ENCODE results near the gene EMILIN1.

The EMILIN1 gene

GRCh38 chr2:27133195-27133875, 54.9 kb downstream of the EMILIN1 start:
- peak overlapping the region; percentile 94 for H3K4me3 ChIP-seq (ENCODE audit: control insufficient read depth, low read depth, low read length)
- DNase-seq (ENCODE audit: low read depth), result no peak
- TF ChIP-seq, protein P1, sequence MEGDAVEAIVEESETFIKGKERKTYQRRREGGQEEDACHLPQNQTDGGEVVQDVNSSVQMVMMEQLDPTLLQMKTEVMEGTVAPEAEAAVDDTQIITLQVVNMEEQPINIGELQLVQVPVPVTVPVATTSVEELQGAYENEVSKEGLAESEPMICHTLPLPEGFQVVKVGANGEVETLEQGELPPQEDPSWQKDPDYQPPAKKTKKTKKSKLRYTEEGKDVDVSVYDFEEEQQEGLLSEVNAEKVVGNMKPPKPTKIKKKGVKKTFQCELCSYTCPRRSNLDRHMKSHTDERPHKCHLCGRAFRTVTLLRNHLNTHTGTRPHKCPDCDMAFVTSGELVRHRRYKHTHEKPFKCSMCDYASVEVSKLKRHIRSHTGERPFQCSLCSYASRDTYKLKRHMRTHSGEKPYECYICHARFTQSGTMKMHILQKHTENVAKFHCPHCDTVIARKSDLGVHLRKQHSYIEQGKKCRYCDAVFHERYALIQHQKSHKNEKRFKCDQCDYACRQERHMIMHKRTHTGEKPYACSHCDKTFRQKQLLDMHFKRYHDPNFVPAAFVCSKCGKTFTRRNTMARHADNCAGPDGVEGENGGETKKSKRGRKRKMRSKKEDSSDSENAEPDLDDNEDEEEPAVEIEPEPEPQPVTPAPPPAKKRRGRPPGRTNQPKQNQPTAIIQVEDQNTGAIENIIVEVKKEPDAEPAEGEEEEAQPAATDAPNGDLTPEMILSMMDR (IDR thresholded peaks at IDR 0.05; ENCODE audit: control insufficient read depth, insufficient read depth, low read depth, low read length, missing control alignments), result no peak

DNA sequence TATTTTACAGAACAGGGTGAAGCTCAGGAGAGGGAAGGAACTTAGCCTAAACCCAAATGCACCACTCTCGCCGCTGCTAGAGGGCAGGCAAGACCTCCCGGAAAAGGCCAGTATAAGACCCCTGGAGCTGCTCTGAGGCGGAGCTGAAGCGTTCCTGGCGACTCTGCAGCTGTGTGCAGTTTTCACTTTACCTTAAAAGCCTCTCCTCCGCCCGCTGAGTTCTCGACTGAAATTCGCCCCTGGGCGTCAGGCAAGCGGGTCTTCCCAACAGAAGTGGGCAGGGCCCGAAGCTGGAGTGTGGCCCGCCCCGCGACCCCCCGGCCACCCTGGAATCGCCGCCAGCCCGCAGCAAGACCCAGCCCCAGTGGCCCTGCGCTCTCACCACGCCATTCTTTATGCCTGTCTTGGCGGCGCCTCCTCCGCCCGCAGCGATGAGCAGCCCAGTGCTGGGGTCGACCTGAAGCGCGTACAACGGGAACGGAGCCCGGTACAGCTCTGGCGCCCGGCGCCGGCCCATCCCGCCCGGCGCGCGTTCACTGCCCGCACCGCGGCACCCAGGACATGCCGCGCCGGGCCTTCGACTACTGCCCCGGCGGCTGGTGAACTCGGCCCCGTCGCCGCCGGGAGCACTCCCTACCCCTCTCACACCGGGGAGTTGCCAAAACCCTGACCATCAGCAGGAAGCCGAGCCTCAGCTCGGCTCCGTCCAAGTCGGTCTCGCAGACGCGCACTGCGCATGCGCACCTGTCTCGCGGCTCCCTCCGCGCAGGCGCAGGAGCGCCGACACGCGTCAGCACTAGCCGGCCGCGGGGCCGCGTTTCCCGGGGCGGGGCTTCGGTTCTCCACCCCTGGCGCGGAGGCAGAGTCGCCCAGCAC, 55.7 kb downstream of the EMILIN1 start, which contains the start of gene PREB:
TSS of gene PREB (minus strand) at position 732 of the 876 bp plus-strand sequence. CDS start at position 517, 215 bp downstream.
- peak within 1 kb of the TSS; percentile 94 for H3K4me3 ChIP-seq (ENCODE audit: control insufficient read depth, low read depth, low read length)
- TF ChIP-seq, protein P1 (IDR thresholded peaks at IDR 0.05; ENCODE audit: control insufficient read depth, insufficient read depth, low read depth, low read length, missing control alignments), result peak; percentile 54

GRCh38 chr2:27134781-27135477, 56.5 kb downstream of the EMILIN1 start:
- DNase-seq (ENCODE audit: low read depth), result no peak
- H3K4me3 ChIP-seq (ENCODE audit: control insufficient read depth, low read depth, low read length), result peak overlapping the region; percentile 13; the same call in 1 of the 2 replicates
- TF ChIP-seq, protein P1 (IDR thresholded peaks at IDR 0.05; ENCODE audit: control insufficient read depth, insufficient read depth, low read depth, low read length, missing control alignments), result no peak

More for the DNA sequence above, 55.7 kb downstream of the EMILIN1 start, which contains the start of gene PREB:
- DNase-seq (ENCODE audit: low read depth), result peak; percentile 65

- TF ChIP-seq, protein P1 (IDR thresholded peaks at IDR 0.05; ENCODE audit: control insufficient read depth, insufficient read depth, low read depth, low read length, missing control alignments), result no peak
- no peak for DNase-seq (ENCODE audit: low read depth)
- H3K4me3 ChIP-seq (ENCODE audit: control insufficient read depth, low read depth, low read length), result no peak overlapping the region
Measured at GRCh38 chr2:27135478-27135955, 57.1 kb downstream of the EMILIN1 start.
